GM12878 (cell line): Measurements from ENCODE around the gene KRTAP10-11.

Experiments used
- BACH1 ChIP-seq: fragments of 450-650 bp; IDR thresholded peaks from 2 replicates; pipeline ENCODE4 v1.6.1; 2017; ENCODE audit warnings: mild to moderate bottlenecking, borderline replicate concordance
- EP300 ChIP-seq, 2 experiments: fragments of 150-350 bp in 1 of 2; IDR thresholded peaks; 2 replicates each; pipeline ENCODE4 v1.6.1; 2011 to 2012; ENCODE audit warnings: low read depth in 2 of 2, low read length in 2 of 2, borderline replicate concordance in 1 of 2, improper control_type of control experiment in 1 of 2, inconsistent platforms in 1 of 2; ENCODE audit not compliant: control insufficient read depth in 1 of 2
- POLR2A ChIP-seq: IDR thresholded peaks from 2 replicates; pipeline ENCODE4 v1.6.1; 2011; ENCODE audit warnings: low read depth, mild to moderate bottlenecking, low read length
- RAD21 ChIP-seq: IDR thresholded peaks from 2 replicates; pipeline ENCODE4 v1.6.1; 2011; ENCODE audit warnings: mild to moderate bottlenecking, low read depth, low read length, moderate library complexity; ENCODE audit not compliant: insufficient read depth
- SIX5 ChIP-seq: IDR thresholded peaks from 2 replicates; pipeline ENCODE4 v1.6.1; 2011; ENCODE audit warnings: mild to moderate bottlenecking, low read depth, low read length, moderate library complexity; ENCODE audit not compliant: severe bottlenecking
- TCF3 ChIP-seq: IDR thresholded peaks from 2 replicates; pipeline ENCODE4 v1.6.1; 2012; ENCODE audit warnings: low read depth, mild to moderate bottlenecking, low read length, borderline replicate concordance; ENCODE audit not compliant: insufficient read depth
- TF ChIP-seq, protein P1 (sequence below): IDR thresholded peaks from 2 replicates; pipeline ENCODE4 v1.6.1; 2011; ENCODE audit warnings: mild to moderate bottlenecking, low read depth, low read length, moderate library complexity; ENCODE audit not compliant: insufficient replicate concordance

DNA sequence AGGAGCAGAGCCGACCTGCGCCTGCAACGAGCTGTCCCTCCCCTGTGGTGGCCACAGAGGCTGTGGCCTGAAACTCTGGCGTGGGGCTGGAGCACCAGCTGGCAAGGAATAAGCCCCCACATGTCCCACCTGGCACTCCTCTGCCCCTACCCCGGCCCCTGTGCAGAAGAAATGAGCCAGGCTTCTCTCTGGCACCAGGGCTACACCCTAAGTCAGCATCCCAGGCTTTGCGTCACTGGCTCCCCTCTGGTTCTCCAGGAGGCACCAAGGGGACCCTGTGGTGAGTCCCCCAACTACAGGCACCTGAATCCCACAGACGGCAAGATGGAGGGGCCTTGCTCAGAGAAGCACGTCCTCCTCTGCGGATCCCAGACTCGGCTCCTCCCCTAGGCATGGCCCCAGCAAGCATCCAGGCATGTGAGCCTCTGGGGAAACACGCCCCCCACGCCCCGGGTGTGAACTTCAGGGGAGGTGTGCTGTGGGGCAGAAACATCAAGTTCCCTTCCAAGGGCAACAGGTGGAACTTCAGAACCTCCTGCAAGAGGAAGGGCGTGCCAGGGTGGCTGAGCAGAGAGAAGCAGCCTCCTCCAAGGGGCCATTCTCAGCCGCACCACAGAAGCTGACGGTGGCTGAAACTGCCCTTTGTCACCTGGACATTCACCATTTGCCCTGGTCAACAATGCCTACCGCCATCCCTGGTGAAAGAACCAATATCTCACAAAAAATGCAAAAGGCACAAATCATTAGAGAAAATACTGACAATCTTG lies 42.9 kb upstream of the KRTAP10-11 start:
- TF ChIP-seq TCF3 (no peak), SIX5 (no peak), POLR2A (no peak), BACH1 (no peak), RAD21 (no peak), EP300 (IDR thresholded peaks at IDR 0.05; ENCODE audit: borderline replicate concordance in 1 of 2, control insufficient read depth in 1 of 2, low read depth in 2 of 2, low read length in 2 of 2) (no peak)
- TF ChIP-seq, protein P1, sequence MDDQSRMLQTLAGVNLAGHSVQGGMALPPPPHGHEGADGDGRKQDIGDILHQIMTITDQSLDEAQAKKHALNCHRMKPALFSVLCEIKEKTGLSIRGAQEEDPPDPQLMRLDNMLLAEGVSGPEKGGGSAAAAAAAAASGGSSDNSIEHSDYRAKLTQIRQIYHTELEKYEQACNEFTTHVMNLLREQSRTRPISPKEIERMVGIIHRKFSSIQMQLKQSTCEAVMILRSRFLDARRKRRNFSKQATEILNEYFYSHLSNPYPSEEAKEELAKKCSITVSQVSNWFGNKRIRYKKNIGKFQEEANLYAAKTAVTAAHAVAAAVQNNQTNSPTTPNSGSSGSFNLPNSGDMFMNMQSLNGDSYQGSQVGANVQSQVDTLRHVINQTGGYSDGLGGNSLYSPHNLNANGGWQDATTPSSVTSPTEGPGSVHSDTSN, result no peak
